ENCODE data around the gene TSPY1. TPM values are rescaled to one million over a fixed set of nuclear protein-coding genes. Genes with fewer than 3 reads are reported as not detected.
"Not testable (repeated sequence)": the region's sequence is repeated elsewhere in the genome, so short reads cannot be mapped to it uniquely, and the experiment has no call there.

The TSPY1 gene, protein sequence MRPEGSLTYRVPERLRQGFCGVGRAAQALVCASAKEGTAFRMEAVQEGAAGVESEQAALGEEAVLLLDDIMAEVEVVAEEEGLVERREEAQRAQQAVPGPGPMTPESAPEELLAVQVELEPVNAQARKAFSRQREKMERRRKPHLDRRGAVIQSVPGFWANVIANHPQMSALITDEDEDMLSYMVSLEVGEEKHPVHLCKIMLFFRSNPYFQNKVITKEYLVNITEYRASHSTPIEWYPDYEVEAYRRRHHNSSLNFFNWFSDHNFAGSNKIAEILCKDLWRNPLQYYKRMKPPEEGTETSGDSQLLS
- total RNA-seq: not detected

DNA sequence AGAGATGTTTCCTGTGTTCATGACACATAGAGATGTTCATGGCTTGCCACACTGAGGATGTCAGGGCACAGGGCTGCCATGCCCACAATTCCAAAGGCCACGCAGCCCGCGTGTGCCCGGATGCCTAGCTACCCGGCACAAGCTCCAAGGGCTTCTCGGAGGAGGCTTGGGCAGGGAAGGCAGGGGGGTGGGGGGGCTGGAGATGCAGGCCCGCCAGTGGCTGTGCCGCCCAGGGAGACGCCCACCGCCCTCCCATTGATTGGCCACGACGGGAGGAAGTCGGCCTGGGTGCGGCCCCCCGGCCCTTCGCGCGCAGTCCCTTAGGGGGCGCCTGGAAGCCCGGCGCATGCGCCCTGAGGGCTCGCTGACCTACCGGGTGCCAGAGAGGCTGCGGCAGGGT lies at the start of gene TSPY1:
Gene TSPY1, plus strand, starts transcription at position 301 of the 400 bp plus-strand sequence. Its CDS starts 46 bp downstream, at position 347.
- H3K27ac Mint-ChIP-seq: not testable (repeated sequence)

DNA sequence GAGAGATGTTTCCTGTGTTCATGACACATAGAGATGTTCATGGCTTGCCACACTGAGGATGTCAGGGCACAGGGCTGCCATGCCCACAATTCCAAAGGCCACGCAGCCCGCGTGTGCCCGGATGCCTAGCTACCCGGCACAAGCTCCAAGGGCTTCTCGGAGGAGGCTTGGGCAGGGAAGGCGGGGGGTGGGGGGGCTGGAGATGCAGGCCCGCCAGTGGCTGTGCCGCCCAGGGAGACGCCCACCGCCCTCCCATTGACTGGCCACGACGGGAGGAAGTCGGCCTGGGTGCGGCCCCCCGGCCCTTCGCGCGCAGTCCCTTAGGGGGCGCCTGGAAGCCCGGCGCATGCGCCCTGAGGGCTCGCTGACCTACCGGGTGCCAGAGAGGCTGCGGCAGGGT lies 20.2 kb downstream of the TSPY1 start, which contains the start of gene TSPY9:
Gene TSPY9, plus strand, starts transcription at position 301 of the 400 bp plus-strand sequence. Its CDS starts 46 bp downstream, at position 347.
- H3K4me3 Mint-ChIP-seq, H3K9me3 Mint-ChIP-seq, H3K4me1 Mint-ChIP-seq, H3K27ac Mint-ChIP-seq, H3K36me3 Mint-ChIP-seq, DNase-seq, H3K27me3 Mint-ChIP-seq: not testable (repeated sequence)

More for the DNA sequence above, at the start of gene TSPY1:
- not testable (repeated sequence) for H3K4me1 Mint-ChIP-seq, H3K9me3 Mint-ChIP-seq, H3K4me3 Mint-ChIP-seq, H3K27me3 Mint-ChIP-seq, H3K36me3 Mint-ChIP-seq, DNase-seq

DNA sequence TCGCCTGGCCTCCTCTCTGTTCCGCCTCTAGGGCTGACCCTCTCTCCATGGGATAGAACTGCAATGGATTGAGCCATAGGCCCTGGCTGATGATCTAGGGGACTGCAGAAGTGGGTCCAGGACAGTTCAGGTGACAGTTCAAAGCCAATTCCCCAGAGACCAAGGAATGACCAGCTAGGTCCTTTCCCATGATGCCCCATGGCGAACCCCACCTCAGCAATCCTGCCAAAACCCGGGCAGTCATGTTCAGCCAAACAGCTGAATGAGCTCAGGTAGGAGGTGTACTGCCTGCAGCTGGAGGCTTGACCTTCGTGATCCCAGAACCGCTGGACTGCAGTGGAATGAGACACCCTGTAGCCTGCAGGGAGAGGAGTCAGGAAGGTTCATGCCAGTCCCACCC lies 37.6 kb downstream of the TSPY1 start:
- not testable (repeated sequence) for H3K27ac Mint-ChIP-seq, H3K36me3 Mint-ChIP-seq, H3K4me3 Mint-ChIP-seq, H3K9me3 Mint-ChIP-seq, DNase-seq, H3K27me3 Mint-ChIP-seq, H3K4me1 Mint-ChIP-seq

DNA sequence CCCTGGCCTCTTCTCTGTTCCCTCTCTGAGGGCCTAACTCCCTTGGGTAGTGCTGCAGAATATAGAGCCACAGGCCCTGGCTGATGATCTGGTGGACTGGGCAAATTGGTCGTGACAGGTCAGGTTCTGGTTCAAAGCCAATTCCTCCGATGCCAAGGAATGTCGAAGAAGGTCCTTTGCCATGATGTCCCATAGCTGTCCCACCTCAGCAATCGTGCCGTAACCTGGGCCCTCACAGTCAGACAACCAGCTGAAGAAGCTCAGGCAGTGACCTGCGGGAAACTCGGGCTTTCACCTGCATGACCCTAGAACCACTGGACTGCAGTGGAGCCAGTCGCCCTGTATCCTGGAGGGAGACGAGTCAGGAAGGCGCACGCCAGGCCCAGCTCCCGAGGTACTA lies 49.5 kb downstream of the TSPY1 start:
- not testable (repeated sequence) for H3K27me3 Mint-ChIP-seq, H3K9me3 Mint-ChIP-seq, DNase-seq, H3K27ac Mint-ChIP-seq, H3K36me3 Mint-ChIP-seq, H3K4me1 Mint-ChIP-seq, H3K4me3 Mint-ChIP-seq

Other genes starting within 250 kb of the TSPY1 start
- gene TSPY4, start 129.5 kb upstream of the TSPY1 start, total RNA-seq: not detected
- not detected for gene TSPY8, start 109.2 kb upstream of the TSPY1 start, total RNA-seq
- gene TSPY3, start 68.5 kb upstream of the TSPY1 start, total RNA-seq: not detected
- not detected for gene TSPY9, start 20.3 kb downstream of the TSPY1 start, total RNA-seq
- gene TSPY10, start 60.9 kb downstream of the TSPY1 start, total RNA-seq: not detected